ENCODE results near the gene SETD3.

The SETD3 gene

DNA sequence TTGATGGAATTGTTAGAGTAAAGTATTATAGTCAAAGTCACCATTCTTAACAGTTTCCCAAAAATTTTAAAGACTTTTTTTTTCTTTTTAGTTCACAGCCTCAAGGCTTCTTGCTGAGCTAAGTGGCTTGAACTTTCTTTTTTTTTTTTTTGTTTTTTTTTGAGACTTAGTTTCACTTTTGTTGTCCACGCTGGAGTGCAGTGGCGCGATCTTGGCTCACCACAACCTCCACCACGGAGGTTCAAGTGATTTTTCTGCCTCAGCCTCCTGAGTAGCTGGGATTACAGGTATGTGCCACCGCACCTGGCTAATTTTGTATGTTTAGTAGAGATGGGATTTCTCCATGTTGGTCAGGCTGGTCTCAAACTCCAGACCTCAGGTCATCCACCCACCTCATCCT is 92.8 kb downstream of the SETD3 start:
- DNase-seq, result no peak

DNA sequence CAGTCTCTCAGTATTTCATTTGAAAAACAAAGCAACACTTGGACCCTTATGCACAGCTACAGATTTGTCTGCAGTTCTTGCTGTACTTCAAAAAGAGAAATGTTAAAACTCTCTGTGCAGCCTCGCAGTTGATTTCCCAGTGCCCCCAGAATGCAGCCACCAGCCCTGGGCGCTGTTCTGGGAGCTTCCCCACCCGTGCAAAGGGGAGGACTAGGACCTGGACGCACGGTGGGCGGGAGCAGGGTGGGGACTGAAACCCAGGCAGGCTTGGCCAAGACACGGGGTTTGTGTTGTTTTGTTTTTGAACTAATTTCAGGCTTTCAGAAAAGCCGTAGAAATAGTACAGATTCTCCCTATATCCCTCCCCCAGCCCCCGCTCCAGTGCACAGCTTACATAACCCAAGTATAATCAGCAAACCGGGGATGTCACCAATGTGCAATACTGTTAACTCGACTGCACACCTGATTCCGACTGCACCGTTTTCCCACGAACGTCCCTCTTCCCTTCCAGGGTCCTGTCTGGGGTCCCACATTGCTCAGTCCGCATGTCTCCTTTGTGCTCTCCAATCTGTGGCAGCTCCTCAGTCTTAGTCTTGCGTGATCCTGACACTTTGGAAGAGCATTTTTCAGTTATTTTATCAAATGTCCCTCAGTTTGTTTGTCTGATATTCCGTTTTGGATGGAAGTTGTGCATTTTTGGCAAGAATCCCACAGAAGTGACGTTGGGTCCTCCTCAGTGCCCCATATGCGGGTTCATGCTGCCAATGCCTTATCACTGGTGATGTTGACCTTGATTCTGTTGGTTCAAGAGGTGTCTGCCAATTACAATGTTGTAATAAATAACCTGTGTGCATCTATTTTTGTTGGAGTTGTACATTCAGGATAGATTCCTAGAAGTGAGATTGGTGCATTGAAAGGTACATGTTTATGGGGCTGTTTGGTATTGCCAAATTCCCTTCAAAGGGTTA is 95.9 kb downstream of the SETD3 start:
- no peak for DNase-seq

DNA sequence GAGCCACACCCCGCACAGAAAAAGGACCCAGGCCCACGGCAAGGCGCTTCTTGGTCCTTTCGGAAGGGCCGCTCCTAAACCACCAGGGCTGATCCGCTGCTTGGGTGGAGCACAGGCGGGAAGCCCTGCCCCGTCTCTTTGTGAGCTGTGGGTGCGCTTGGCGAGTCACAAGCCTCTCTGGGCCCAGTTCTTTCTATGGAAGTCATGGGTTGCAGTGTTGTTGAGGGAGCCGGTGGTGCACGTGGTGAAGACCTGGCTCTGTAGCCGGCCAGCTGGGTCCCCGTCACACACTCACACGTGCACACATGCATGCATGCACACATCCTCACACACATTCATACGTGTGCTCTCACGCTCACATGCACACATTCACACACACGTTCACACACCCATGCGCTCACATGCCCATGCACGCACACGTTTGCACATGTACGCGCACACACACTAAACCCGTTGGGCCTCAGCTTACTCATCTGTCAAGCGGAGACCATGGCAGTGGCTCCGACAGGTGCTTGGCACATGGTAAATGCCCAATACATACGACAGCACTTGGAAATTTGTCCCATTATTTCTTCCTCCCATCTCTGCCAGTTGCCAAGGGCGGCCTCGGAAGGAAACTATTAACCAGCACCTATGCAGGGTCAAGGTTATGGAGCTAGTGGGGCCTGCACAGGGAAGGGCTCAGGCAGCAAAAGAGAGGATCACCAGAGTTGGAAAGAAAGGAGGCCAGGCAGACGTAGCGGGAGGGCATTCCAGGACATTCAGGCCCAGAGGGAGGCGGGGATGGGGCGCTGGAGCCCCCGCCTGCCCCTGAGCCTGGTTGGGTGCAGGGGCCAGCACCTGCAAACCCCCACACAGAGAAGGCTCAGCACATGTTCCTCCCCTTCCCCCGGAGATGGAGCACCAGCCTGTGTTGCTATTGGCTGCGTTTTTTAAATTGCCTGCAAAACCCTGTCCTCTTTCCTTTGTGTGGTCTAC is 96.9 kb downstream of the SETD3 start:
- DNase-seq, result no peak

DNA sequence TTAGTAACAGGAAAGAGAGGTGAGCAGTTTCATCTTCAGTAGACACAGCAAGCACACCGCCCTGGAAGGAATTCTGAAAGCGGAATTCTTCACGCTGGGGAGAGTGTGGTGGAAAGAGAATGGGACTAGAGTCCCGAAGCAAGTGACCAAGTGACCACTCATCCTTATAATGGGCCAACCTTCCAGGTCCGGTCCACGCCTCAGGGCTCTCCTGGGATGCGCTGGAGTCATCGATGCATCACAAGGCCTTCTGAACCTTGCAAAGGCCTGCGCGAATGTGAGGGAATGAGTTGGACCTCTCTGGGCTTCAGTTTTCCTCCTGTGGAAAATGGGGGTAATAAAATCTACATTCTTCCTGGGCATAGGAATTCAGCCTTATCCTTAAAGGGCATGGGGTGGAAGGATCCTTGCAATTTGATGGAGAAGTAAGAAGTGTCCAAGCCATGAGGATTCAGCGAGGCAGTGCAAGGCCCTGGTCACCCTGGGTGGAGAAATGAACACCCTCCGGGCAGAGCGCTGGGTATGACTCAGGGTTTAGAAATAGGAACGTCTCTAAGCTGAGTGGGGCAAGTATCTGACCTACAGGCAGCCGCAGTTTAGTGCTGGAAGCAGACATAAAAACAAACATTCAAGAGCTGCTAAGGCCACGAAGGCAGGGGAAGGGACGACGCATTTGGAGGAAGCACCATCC is 97.7 kb downstream of the SETD3 start:
- no peak for DNase-seq

DNA sequence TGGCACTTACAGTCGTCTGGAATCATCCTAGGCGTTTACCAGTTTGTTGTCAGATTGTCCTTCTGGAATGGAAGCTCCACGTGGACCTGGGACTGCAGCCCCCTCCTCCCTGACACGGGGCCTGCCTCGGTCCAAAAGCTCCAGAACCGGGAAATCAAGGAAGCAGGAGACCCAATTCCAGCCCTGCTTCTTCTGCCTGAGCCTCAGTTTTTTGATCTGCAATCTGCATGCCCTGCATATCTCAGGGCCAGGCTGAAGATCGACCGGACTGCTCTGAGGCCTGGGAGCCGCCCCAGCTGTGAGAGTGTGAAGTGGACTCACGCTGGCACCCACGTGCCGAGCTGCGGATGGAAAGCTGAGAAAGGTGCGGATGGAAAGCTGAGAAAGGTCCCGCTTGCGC is 98.6 kb downstream of the SETD3 start:
- no peak for DNase-seq

DNA sequence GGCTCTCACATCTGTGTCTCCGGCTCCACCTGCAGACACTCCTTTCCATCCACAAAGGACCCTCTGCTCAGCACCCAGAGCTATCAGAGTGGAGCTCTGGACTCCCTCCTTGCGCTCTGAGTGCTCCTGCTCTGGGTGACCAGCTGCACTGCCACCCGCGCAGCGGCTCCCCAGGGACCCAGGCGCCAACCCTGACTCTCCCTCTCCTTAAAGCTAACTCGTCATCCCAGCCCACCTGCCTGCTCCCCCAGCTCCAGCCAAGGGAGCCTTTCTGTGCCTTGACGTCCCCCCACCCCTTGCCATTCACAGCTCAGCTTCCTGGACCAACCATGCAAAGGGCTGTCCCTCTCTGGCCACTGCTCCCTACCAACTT is 99.0 kb downstream of the SETD3 start:
- no peak for DNase-seq

DNA sequence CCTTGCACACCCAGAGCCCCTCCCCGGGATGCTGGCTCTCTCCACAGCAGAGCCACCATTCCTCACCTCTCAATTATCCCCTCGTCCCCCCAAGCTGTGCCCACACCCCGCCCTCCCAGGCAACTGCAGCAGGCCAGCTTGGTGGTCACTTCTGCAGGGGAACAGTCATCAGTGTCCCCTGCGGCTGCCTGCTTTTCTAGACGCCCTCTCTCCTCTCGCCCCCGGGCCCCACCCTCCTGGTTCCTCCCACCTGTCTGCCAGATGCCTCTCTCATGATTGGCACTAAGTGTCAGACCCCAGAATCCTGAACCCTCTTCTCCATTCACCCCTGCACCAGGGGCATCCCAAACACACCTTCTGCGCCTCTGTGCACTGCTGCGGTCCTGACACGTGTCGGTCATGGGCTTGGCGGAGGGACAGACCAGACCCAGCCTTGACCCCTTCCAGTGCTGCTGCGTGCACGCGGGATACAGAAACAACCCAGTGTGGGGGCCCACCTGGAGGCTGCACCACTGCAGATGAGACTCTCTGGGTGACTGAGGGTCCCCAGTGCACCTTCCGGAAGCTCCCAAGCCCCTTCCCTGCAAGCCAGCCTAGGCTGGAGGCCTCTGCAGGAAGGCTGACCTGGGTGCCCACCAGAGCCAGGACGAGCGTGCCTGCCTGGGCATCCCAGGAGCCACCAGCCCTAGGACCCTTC is 99.5 kb downstream of the SETD3 start:
- no peak for DNase-seq

DNA sequence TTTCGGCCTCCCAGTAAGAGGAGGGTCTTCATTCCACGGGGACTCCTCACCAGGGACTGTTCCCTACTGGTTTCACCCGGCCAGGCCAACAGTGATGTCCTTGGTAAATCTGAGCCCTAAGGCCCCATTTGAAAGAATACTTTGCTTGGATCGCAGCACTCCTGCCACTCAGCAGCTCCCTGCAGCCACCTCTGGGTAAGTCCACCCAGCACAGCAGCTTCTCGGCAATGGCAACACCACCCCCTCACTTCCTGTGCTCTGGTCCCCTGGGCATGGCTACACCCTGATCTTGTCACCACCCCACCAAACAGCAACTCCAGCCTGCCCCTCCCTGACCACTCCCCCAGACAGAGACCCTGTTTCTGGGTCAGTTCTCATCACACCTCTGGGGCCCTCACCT is 100.3 kb downstream of the SETD3 start:
- no peak for DNase-seq

DNA sequence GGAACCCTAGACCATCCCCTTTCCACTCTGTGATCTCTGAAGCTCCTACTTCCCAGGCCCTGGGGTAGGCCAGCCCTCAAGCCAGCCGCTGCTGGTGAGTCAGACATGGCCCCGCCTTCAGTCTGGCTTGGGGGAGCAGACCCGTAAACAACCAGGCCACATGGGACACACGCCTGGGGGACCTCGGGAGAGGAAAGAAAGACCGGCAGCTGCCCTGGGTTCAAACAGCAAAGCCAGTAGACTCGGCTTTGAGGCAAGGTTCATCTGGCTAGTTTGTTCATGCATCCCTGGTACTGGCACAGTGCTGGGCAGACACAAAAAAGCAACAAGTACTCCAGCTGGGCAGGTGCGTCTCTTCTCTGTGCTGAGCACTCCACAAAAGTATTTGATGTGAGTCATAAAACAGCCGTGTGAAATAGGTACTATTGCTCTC is 101.9 kb downstream of the SETD3 start:
- DNase-seq, result no peak

DNA sequence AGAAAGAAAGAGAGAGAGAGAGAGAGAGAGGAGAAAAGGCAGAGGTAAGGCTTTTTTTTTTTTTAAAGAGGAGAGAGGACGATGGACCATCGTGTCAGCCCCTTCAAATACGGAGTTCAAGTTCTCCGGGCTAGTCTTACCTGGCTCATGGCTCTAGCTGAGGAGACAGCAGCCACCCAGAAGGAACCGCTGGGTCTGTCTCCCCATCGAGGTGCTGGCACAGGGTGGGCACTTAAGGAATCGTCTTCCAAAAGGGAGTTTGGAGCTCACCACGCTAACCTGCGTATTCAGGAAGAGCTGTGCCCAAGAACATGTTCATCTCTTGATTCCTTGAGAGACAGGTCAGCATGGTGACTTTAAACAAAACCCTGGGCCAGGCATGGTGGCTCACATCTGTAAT is 102.7 kb downstream of the SETD3 start:
- no peak for DNase-seq

DNA sequence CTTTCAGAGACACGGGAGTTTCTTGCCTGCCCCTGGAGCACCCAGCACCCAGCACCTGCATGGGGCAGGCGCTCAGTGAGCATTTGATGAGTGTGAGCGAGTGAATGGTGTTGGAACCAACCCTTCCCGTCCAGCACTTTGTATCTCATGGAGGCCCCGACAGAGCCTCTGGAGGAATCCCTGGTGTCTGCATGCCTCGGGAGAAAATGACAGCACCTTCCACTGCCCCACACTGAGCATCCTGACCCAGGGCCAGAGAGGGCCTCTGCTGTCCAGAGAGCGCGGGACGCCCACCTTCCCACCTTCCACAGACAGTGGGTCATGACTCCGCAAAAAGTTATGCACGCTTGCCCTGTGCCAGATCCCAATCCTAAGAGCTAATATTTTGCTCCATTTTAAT is 105.7 kb downstream of the SETD3 start:
- DNase-seq, result no peak

DNA sequence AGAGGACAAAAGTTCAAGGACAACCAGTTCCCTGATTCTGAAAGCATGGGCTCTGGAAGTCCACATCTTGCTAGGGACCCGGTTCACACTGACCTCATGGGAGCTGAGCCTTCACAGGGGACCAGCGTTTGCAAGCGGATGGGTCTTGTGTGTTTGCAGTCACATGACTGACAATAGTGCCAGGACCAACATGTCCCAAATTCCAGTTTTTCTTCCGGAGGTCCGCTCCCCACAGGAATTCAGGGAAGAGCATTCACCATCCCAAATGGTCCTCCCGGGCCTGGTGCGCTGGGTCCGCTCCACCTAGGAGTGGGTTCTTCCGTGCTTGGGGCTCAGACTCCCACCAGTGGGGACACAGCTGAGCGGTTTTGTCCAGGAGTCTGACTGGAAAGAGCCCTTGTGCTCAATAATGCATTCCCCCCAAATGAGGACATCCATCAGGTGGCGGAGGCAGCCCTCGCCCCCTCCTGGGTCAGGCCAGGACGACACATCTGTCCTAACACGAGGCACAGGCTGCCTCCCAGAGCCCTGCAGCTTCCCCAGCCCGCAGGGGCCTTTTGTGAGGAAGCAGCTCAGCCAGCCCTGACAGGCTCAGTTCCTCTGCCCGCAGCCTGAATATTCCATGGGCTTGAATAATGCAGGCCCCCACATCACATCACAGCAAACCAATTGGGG is 116.9 kb downstream of the SETD3 start:
- DNase-seq, result no peak

DNA sequence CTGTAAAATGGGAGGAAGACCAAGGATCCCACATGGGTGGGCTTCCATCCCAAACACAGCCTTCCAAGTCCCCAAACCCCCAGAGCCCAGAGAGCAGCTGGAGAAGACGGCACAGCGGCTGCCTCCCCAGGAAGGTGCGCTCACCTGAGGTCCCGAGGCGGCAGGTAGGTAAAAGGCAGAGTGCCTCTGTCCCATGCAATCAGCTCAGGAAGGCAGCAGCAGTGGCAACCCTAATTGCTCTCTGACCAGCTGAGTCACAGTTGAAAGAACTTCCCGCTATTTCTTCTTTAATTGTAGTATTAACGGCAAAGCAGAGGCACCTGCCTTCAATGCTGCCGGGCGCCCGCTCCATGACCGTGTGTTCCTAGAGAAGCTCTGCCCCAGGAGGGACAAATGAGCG is 117.6 kb downstream of the SETD3 start:
- no peak for DNase-seq

DNA sequence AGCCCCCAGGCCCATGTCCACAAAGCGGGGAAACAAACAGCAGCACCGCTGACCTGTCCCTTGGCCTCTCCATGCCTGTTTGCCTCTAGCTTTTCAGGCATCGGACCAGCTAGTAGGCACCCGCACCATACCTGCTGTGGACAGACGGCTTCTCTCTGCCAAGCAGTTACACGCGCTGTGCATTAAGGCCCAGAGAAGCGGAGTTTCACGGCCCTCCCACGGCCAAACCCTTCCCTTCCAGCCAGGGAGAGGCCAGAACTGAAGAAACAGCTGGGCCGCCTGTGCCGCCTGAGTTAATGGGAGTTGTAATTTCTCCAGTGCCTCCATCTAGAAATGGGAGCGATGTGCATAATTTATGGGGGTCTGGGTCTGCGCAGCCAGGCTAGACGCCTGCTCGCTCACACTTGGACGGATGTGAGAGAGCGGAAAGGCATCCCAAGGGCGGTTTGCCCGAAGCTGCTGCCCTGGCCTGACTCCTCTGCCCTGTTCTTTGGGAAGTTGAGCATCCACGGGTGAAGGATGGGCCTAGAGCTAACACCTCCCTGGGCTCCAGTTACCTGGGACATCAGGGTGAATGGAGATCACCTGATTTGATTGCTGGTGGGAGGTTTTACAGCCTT is 119.0 kb downstream of the SETD3 start:
- DNase-seq, result no peak

DNA sequence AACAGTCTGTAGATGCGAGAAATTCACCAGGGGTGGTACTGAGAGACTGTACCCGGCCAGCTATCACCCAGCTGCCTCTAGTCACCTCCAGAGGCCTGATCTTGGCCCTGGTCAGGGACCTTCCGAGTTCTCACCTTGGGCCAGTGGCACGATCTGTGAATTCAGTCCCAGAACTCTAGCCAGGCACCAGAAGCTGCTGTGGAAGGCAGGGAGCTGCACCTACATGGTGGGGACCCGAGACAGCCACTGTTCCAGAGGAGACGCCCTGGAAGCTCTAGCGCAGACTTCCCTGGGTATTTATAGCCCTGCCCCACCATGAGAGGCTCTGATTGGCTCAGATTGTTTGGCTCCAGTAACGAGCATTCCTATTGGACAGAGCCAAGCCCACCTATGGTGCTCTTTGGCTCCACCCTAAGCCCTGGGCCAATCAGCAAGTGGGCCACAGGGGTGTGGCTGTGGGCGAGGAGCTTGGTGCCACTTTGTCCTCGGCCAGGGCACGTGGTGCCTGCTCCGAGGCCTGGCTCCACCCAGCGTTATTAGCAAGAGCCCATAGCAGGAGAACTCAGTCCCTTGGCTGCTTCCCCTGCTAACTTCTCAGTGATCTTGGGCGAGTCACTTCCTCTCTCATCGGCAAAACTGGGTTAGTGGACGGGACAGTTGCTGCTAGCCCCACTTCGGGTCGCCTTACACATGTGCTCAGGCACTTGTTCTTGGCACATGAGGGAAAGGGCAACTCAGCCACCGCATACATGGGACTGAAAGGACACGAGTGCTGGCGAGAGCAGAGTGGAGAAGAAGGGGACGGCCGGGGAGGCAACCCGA is 119.7 kb downstream of the SETD3 start:
- DNase-seq, result no peak

DNA sequence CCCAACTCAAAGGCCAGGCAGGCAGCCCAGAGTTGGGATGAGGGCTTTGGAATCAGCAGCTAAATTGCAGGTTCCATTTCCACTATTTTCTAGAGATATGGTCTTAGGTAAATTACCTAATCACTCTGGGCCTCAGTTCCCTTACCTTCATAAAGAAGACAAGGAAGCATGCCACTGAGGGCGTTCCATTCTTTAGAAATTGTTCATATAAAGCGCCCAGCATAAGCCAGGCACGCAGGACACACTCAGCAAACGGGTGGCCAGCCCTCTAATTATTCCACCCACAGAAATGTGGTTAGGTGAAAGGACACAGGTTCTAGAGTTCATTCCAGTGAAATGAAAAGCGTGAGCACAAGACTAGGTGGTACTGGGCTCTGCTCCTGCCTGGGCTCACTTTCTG is 120.8 kb downstream of the SETD3 start:
- no peak for DNase-seq

DNA sequence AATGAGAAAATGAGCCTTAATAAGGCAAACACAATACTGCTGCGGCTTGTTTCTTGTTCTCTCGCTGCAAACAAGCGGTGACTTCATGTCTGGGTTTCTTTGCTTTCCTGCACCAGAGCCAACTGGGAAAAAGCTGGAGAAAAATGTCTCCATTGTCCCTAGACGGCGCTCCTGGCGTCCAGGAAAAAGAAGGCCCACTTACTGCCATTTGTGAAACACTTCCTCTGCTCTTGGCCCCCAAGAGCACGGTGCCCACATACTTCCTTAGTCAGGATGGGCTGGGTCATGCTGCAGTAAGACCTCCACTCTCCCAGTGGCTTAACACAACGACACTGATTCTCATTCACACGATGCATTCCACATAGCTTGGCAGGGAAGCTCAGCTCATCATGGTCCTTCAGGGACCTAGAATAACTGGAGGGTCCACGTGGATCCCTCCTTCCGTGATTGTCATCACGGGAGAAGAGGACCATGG is 122.7 kb downstream of the SETD3 start:
- DNase-seq, result no peak

DNA sequence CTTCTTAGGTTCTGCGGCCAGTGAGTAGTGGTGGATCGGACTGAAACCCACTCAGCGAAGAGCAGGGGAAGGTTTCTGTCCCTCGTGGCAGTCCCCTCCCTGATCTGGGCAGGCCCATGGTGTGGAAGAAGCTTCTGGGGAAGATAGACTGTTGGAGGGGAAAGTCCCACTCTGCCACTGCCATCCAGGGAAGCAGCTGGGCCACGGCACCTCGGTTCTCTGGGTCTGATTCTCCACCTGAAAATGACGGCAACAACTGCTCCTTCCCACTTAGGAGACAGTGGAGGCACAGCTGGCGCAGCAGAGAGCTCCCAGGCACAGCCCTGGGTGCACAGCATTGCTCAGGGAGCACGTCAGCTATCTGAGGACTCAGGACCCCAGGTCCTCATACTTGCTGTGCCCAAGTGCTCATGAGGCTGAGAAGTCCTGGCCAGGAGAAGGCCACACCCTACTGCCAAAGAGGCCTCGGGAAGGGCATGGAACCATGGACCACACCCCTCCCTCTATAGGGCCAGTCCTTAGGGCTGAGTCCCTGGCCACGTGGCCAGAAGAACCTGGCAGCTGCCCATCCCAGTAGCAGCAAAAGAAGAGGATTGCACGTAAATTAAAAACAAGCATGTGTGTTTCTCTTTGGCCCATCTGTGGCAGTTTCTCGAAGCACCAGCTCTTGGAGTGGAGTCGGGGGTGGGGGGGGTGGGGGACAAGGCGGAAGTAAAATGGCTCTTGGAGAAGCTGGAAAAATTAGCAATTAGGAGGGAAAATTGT is 123.3 kb downstream of the SETD3 start:
- no peak for DNase-seq

DNA sequence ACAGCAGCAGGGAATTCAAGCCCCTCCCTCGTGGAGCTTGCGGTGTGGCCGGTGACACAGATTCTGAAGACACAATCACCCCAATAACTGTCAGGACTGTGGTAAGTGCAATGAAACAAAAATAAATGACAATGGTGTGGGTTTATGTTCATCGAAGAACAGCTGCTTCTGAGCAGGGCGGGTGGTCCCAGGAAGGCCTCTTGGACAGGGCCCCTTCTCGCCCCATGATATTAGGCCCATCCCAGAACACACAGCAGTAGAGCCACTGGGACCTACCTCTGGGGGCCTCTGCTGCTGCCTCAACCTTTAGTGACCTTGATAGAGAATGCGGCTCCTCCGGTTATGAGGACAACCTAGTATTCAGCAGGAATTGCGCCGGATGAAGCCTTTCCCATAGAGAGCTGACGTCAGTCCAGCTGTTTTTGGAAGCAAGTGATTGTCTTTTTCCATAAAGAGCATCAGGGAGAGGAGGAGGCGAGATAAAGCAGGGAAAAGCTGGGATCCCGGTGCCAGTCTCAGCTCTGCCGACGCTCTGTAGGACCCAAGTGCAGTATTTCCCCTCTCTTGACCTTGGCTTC is 124.5 kb downstream of the SETD3 start:
- no peak for DNase-seq
